HEK293 (cell line): Measurements from ENCODE around the gene PLEKHG4B.

Source experiments
- AEBP2 ChIP-seq: fragments of 450-650 bp; formaldehyde crosslinking; IDR thresholded peaks from 2 replicates; pipeline ENCODE4 v1.5.1; 2016; ENCODE audit warnings: missing biosample characterization, missing genetic modification characterization, borderline replicate concordance
- BCL11B ChIP-seq: fragments of 450-650 bp; formaldehyde crosslinking; IDR thresholded peaks from 2 replicates; pipeline ENCODE4 v1.5.1; 2016; ENCODE audit warnings: low read depth, missing biosample characterization, missing genetic modification characterization
- FEZF1 ChIP-seq: fragments of 450-650 bp; formaldehyde crosslinking; IDR thresholded peaks from 2 replicates; pipeline ENCODE4 v1.5.1; 2016; ENCODE audit warnings: missing biosample characterization, missing genetic modification characterization
- IKZF3 ChIP-seq: fragments of 450-650 bp; IDR thresholded peaks from 2 replicates; pipeline ENCODE4 v1.5.0; 2018; ENCODE audit warnings: missing biosample characterization, mild to moderate bottlenecking, missing genetic modification characterization, moderate library complexity
- KLF1 ChIP-seq: fragments of 450-650 bp; formaldehyde crosslinking; IDR thresholded peaks from 2 replicates; pipeline ENCODE4 v1.5.1; 2016; ENCODE audit warnings: missing biosample characterization, missing genetic modification characterization
- KLF10 ChIP-seq: fragments of 450-650 bp; IDR thresholded peaks from 2 replicates; pipeline ENCODE4 v1.5.1; 2018; ENCODE audit warnings: missing biosample characterization, mild to moderate bottlenecking, missing genetic modification characterization
- KLF16 ChIP-seq: fragments of 450-650 bp; formaldehyde crosslinking; IDR thresholded peaks from 2 replicates; pipeline ENCODE4 v1.5.1; 2017; ENCODE audit warnings: missing biosample characterization, missing genetic modification characterization
- PRDM10 ChIP-seq: fragments of 450-650 bp; formaldehyde crosslinking; IDR thresholded peaks from 2 replicates; pipeline ENCODE4 v1.5.1; 2016; ENCODE audit warnings: missing biosample characterization, missing genetic modification characterization
- SP2 ChIP-seq: fragments of 450-650 bp; formaldehyde crosslinking; IDR thresholded peaks from 2 replicates; pipeline ENCODE4 v1.5.1; 2016; ENCODE audit warnings: missing biosample characterization, missing genetic modification characterization
- ZBTB17 ChIP-seq: fragments of 450-650 bp; formaldehyde crosslinking; IDR thresholded peaks from 2 replicates; pipeline ENCODE4 v1.5.1; 2016; ENCODE audit warnings: missing biosample characterization, missing genetic modification characterization
- ZBTB26 ChIP-seq: fragments of 450-650 bp; formaldehyde crosslinking; optimal IDR thresholded peaks from 2 replicates; pipeline ENCODE3; 2016; ENCODE audit warnings: missing biosample characterization, mild to moderate bottlenecking, missing genetic modification characterization
- ZBTB48 ChIP-seq: fragments of 450-650 bp; formaldehyde crosslinking; IDR thresholded peaks from 2 replicates; pipeline ENCODE4 v1.5.1; 2016; ENCODE audit warnings: missing biosample characterization, missing genetic modification characterization
- ZFHX2 ChIP-seq: fragments of 450-650 bp; formaldehyde crosslinking; conservative IDR thresholded peaks from 2 replicates; pipeline ENCODE4 v1.5.1; 2016; ENCODE audit warnings: missing biosample characterization, missing genetic modification characterization
- ZNF175 ChIP-seq: fragments of 450-650 bp; formaldehyde crosslinking; IDR thresholded peaks from 2 replicates; pipeline ENCODE4 v1.5.1; 2016; ENCODE audit warnings: missing biosample characterization, missing genetic modification characterization
- ZNF274 ChIP-seq, 2 experiments: fragments of 200-500 bp in 1 of 2; fragments of 450-650 bp in 1 of 2; sonication (Bioruptor generic) in 1 of 2; formaldehyde crosslinking in 1 of 2; IDR thresholded peaks; 2 replicates each; pipeline versions ENCODE4 v1.5.1 to v1.6.1; 2014 to 2016; ENCODE audit warnings: borderline replicate concordance in 1 of 2, inconsistent platforms in 1 of 2, low read length in 1 of 2, missing biosample characterization in 1 of 2, missing genetic modification characterization in 1 of 2
- ZNF354C ChIP-seq: fragments of 450-650 bp; formaldehyde crosslinking; IDR thresholded peaks from 2 replicates; pipeline ENCODE4 v1.5.1; 2016; ENCODE audit warnings: missing biosample characterization, missing genetic modification characterization, low read depth, borderline replicate concordance
- ZNF404 ChIP-seq: fragments of 450-650 bp; formaldehyde crosslinking; IDR thresholded peaks from 2 replicates; pipeline ENCODE4 v1.5.1; 2017; ENCODE audit warnings: missing biosample characterization, missing genetic modification characterization
- ZNF426 ChIP-seq: fragments of 450-650 bp; formaldehyde crosslinking; IDR thresholded peaks from 2 replicates; pipeline ENCODE4 v1.5.1; 2017; ENCODE audit warnings: missing biosample characterization, missing genetic modification characterization, mild to moderate bottlenecking, inconsistent platforms, moderate library complexity
- ZNF548 ChIP-seq: fragments of 450-650 bp; formaldehyde crosslinking; IDR thresholded peaks from 2 replicates; pipeline ENCODE4 v1.5.1; 2016; ENCODE audit warnings: missing biosample characterization, missing genetic modification characterization
- ZNF561 ChIP-seq: fragments of 450-650 bp; IDR thresholded peaks from 2 replicates; pipeline ENCODE4 v1.5.1; 2018; ENCODE audit warnings: missing biosample characterization, missing genetic modification characterization, borderline replicate concordance
- ZNF785 ChIP-seq: fragments of 450-650 bp; formaldehyde crosslinking; IDR thresholded peaks from 2 replicates; pipeline ENCODE4 v1.5.1; 2016; ENCODE audit warnings: missing biosample characterization, missing genetic modification characterization
- ZNF792 ChIP-seq: fragments of 450-650 bp; formaldehyde crosslinking; IDR thresholded peaks from 2 replicates; pipeline ENCODE4 v1.5.1; 2016; ENCODE audit warnings: missing biosample characterization, missing genetic modification characterization
- ZNF837 ChIP-seq: fragments of 450-650 bp; formaldehyde crosslinking; IDR thresholded peaks from 2 replicates; pipeline ENCODE4 v1.5.1; 2016; ENCODE audit warnings: missing biosample characterization, missing genetic modification characterization
- ZNF843 ChIP-seq: fragments of 450-650 bp; formaldehyde crosslinking; IDR thresholded peaks from 2 replicates; pipeline ENCODE4 v1.5.1; 2016; ENCODE audit warnings: missing biosample characterization, missing genetic modification characterization
- ZSCAN16 ChIP-seq: fragments of 450-650 bp; formaldehyde crosslinking; IDR thresholded peaks from 2 replicates; pipeline ENCODE4 v1.5.1; 2016; ENCODE audit warnings: missing biosample characterization, missing genetic modification characterization
- TF ChIP-seq, protein P1 (sequence below): fragments of 450-650 bp; formaldehyde crosslinking; IDR thresholded peaks from 2 replicates; pipeline ENCODE4 v1.5.1; 2016; ENCODE audit warnings: missing biosample characterization, missing genetic modification characterization
- TF ChIP-seq, protein P2 (sequence below): fragments of 450-650 bp; formaldehyde crosslinking; IDR thresholded peaks from 2 replicates; pipeline ENCODE4 v1.5.1; 2017; ENCODE audit warnings: missing biosample characterization, missing genetic modification characterization

Gene PLEKHG4B

GRCh38 chr5:91556-92263 is at the start of gene PLEKHG4B (continued):
- peak; percentile 79 for TF ChIP-seq PRDM10 (tag by site-specific recombination)
- TF ChIP-seq ZNF785 (tag by site-specific recombination): no peak
- TF ChIP-seq ZSCAN16: no peak
- peak; percentile 58; the same call in 1 of the 2 replicates for TF ChIP-seq ZNF561
- no peak for TF ChIP-seq ZNF548
- no peak for TF ChIP-seq ZNF837 (tag by site-specific recombination)
- TF ChIP-seq FEZF1 (tag by site-specific recombination): no peak
- TF ChIP-seq KLF10 (tag by site-specific recombination): peak; percentile 89
- TF ChIP-seq ZBTB48 (tag by site-specific recombination): peak; percentile 64
- peak; percentile 50 for TF ChIP-seq SP2 (tag by site-specific recombination)
- TF ChIP-seq ZNF792 (tag by site-specific recombination): no peak
- TF ChIP-seq KLF1 (tag by site-specific recombination): peak; percentile 76
- TF ChIP-seq AEBP2 (tag by site-specific recombination): no peak
- TF ChIP-seq IKZF3: no peak
- TF ChIP-seq ZNF274 (IDR thresholded peaks at IDR 0.05; ENCODE audit: low read length): no peak
- no peak for TF ChIP-seq ZNF274 (tag by site-specific recombination; IDR thresholded peaks at IDR 0.05; ENCODE audit: borderline replicate concordance)
- TF ChIP-seq ZNF354C (tag by site-specific recombination): no peak
- no peak for TF ChIP-seq ZNF843 (tag by site-specific recombination)
- TF ChIP-seq, protein P1, sequence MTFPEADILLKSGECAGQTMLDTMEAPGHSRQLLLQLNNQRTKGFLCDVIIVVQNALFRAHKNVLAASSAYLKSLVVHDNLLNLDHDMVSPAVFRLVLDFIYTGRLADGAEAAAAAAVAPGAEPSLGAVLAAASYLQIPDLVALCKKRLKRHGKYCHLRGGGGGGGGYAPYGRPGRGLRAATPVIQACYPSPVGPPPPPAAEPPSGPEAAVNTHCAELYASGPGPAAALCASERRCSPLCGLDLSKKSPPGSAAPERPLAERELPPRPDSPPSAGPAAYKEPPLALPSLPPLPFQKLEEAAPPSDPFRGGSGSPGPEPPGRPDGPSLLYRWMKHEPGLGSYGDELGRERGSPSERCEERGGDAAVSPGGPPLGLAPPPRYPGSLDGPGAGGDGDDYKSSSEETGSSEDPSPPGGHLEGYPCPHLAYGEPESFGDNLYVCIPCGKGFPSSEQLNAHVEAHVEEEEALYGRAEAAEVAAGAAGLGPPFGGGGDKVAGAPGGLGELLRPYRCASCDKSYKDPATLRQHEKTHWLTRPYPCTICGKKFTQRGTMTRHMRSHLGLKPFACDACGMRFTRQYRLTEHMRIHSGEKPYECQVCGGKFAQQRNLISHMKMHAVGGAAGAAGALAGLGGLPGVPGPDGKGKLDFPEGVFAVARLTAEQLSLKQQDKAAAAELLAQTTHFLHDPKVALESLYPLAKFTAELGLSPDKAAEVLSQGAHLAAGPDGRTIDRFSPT (tag by site-specific recombination): no peak
- no peak for TF ChIP-seq ZNF426 (tag by site-specific recombination)
- no peak for TF ChIP-seq ZNF404 (tag by site-specific recombination)
- TF ChIP-seq KLF16 (tag by site-specific recombination): no peak
- TF ChIP-seq, protein P2, sequence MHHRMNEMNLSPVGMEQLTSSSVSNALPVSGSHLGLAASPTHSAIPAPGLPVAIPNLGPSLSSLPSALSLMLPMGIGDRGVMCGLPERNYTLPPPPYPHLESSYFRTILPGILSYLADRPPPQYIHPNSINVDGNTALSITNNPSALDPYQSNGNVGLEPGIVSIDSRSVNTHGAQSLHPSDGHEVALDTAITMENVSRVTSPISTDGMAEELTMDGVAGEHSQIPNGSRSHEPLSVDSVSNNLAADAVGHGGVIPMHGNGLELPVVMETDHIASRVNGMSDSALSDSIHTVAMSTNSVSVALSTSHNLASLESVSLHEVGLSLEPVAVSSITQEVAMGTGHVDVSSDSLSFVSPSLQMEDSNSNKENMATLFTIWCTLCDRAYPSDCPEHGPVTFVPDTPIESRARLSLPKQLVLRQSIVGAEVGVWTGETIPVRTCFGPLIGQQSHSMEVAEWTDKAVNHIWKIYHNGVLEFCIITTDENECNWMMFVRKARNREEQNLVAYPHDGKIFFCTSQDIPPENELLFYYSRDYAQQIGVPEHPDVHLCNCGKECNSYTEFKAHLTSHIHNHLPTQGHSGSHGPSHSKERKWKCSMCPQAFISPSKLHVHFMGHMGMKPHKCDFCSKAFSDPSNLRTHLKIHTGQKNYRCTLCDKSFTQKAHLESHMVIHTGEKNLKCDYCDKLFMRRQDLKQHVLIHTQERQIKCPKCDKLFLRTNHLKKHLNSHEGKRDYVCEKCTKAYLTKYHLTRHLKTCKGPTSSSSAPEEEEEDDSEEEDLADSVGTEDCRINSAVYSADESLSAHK (tag by site-specific recombination): no peak
- TF ChIP-seq ZNF175 (tag by site-specific recombination): no peak
- TF ChIP-seq ZBTB17 (tag by site-specific recombination): no peak
- TF ChIP-seq ZBTB26 (tag by site-specific recombination): peak; percentile 70
- TF ChIP-seq BCL11B (tag by site-specific recombination): 0 out of 2 replicates have a peak, but pooled peaks have one; percentile 34
- TF ChIP-seq ZFHX2 (tag by site-specific recombination): peak; percentile 50
